ENCODE data around the gene SNRNP200.

- TF ChIP-seq ZNF24 (tag by site-specific recombination; IDR thresholded peaks at IDR 0.05) (no peak), CTCF (tag by site-specific recombination; IDR thresholded peaks at IDR 0.05) (no peak), ZNF747 (tag by site-specific recombination; IDR thresholded peaks at IDR 0.05) (no peak), ZBTB11 (tag by site-specific recombination; conservative IDR thresholded peaks at IDR 0.05; ENCODE audit: low read depth) (no peak), GFI1B (tag by site-specific recombination; IDR thresholded peaks at IDR 0.05) (no peak), ZNF274 (IDR thresholded peaks at IDR 0.05; ENCODE audit: low read length) (no peak), ZNF274 (tag by site-specific recombination; IDR thresholded peaks at IDR 0.05; ENCODE audit: borderline replicate concordance) (no peak), ZFHX2 (tag by site-specific recombination; conservative IDR thresholded peaks at IDR 0.05) (no peak), ZNF830 (tag by site-specific recombination; IDR thresholded peaks at IDR 0.05; ENCODE audit: low read depth) (no peak), PRDM10 (tag by site-specific recombination; IDR thresholded peaks at IDR 0.05) (no peak), ZSCAN4 (tag by site-specific recombination; IDR thresholded peaks at IDR 0.05) (no peak)
These were observed 9.7 kb upstream of the SNRNP200 start for GRCh38 chr2:96315005-96315399.
